Limb (tissue), 2 donors: ENCODE data around the gene SLC22A1.
"Not testable (repeated sequence)": the region's sequence is repeated elsewhere in the genome, so short reads cannot be mapped to it uniquely, and the experiment has no call there.

Experiments used
- DNase-seq, 2 donors: peaks; one replicate each; pipeline ENCODE4 v3.0.0-alpha.2; 2016; ENCODE audit errors: extremely low spot score in 2 of 2

Gene SLC22A1

GRCh38 chr6:160121558-160121957 lies at the start of gene SLC22A1:
Gene SLC22A1 (plus strand): TSS chr6:160121815. CDS start chr6:160121936, 121 bp downstream.
- DNase-seq: no peak

DNA sequence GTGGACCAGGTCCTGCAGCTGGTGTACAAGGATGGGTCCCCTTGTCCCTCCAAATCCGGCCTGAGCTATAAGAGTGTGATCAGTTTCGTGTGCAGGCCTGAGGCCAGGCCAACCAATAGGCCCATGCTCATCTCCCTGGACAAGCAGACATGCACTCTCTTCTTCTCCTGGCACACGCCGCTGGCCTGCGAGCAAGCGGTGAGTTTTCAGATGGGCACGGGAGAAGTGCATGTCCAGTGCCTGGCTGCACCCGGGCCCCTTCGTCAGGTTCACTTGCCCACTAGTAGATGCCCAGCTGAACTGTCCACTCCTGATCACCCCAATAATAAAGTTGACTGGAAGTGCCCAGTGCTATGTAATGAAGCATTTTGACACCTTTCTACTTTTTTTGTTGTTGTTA lies 48.3 kb upstream of the SLC22A1 start:
- DNase-seq: no peak

DNA sequence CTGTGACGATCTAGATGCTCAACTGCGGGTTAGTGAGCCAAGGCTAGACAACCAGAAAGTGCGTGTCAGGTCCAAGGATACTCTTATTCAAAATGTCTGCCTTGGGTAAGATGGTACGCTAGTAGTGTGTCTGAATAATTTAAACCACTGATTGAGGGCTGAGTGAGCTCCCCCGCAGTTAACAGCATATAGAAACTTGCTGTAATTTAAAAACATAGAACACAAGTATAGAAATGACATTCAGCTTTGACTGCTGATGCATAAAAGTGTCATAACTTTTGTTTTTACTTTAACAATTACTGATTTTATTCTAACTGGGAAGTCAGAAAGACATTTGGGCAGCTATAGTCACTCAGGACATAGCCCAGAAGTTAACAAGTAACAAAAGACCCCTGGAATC lies 45.6 kb upstream of the SLC22A1 start:
- no peak for DNase-seq

DNA sequence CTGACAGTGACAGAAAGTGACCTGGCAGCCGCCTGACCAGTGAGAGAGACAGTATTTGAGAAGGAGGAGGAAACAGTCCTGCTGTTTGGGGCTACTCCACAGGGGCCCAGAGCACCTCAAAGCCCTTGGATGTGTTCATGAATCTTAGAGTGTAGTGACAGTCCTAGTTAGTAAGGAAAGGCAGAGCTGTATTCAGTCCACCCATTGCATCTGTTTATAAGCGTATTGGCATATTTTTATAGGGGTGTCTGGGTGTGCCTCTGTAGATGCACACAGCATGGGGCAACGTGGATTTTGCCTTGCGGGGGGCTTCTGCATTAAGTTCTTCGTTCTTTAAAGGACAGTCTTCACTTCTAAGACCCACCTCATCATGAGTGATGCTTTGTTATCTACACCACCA lies 44.6 kb upstream of the SLC22A1 start:
- no peak for DNase-seq

GRCh38 chr6:160077526-160077925 lies 44.1 kb upstream of the SLC22A1 start:
- no peak for DNase-seq

DNA sequence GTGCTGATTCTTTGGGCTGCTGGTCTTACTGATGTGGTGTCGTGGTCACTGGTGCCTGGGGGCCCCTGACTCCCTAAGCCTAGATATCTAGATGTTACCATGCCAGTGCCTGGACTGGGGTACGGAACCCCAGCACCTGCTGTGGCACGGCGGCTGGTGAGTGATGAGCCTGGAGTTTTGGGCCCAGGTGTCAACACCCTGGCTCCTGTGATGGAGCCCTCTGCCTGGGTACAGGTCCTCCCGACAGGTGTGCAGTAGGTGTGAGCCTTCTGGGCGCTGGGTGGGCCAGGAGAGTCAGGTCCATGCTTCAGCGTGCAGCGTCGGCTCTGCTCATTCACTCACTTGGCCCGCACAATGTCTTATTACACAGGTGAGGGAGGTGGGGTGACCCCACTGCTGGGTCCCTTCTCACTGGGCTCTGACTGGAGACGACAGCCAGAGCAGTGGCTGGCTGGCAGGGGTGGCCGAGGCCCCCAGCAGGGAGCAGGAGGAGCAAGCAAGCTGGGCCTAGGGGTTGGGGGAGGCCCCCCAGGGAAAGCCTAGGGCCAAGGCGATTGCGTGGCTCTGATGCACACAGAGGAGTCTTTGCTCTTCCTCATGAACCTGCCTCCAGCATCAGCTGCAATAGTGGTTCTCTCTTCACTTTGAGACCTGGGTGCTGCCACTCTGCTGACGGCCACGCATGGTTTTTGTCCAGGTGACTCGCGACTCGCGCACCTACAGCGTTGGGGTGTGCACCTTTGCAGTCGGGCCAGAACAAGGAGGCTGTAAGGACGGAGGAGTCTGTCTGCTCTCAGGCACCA lies 42.5 kb upstream of the SLC22A1 start:
- DNase-seq: no peak

GRCh38 chr6:160079686-160080043 lies 42.0 kb upstream of the SLC22A1 start:
- DNase-seq: no peak

GRCh38 chr6:160080097-160080496 lies 41.5 kb upstream of the SLC22A1 start:
- DNase-seq: no peak

GRCh38 chr6:160081398-160081797 lies 40.2 kb upstream of the SLC22A1 start:
- no peak for DNase-seq

- DNase-seq: no peak
These were observed 39.0 kb upstream of the SLC22A1 start for GRCh38 chr6:160082627-160083026.

DNA sequence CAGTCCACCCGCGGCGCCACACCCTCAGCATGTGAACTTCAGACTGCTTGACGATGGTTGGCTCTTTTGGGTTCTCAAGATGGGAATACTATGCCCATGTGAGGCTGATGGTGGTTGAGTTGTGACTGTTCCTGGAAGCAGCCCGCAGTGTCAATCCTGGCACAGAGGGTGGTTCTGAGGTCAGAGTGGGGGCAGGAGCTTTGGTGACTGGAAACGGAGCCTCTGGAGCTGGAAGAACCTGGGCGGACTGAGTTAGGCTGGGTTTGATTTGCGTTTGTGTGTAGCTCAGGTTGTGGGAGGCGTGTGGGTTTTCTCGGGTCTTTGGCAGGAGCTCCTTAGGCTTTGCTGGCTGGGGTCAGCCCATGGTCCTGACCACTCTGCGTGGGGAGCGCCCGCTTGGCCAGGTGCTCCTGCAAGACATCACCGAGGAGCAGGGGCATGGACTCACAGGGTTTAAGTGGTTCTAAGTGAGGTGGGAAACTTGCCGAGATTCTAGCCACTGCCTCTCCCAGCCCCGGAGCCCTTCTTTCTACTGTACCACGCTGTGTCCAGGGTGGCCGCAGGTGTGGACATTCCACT lies 37.3 kb upstream of the SLC22A1 start:
- no peak for DNase-seq

DNA sequence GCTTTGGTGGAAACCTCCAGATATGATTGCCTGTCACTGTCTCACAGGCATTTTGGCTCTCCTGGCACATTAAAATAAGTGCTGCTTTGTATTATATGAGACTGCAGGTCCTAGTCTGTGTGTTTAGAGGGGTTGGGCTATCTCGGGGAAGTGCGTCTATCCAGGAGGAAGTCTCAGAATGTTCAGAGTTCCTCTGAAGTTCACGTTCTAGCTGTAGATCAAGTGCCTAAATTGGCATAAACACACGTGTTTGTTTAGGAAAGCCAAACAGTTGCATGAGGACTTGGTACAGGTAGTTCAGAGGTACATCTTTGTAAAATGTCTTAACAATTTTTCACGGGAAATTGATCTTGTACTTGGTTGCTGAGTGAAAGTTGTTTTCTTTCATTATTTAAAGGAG lies 36.4 kb upstream of the SLC22A1 start:
- DNase-seq: no peak

- no peak for DNase-seq
These were observed 35.7 kb upstream of the SLC22A1 start for GRCh38 chr6:160085713-160086505.

- no peak for DNase-seq
These were observed 34.9 kb upstream of the SLC22A1 start for GRCh38 chr6:160086754-160087153.

DNA sequence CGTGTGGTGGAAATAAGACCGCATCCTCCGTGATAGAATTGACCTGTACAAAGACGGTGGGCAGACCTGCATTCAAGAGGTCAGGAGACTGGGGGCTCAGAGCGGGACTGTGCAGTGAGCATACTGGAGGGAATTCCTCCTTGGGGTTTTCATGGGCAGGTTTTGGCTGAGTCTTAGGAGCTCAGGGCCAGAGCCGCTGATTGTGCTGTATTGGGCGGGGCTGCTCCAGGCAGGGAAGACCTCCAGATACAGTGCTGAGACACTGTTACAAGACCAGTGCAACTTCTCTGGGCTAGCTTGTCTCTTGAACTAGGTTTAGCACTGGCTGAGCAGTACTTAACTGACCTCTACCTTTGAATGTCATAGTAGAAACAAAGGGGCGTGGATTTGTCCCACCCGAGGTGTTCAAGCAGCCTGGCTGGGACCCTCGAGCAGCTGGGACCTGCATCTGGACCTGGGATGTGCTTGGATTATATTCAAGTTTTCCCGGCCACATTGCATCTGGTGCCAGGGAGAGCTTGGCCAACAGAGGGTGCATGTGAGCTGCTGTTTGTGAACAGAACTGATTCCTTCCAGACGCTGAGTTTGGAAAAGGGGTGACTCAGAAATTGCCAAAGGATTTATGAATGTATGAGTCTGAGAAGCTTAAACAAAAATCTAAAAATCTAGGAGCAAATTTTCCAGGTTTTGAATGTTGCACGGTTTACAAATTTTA lies 33.4 kb upstream of the SLC22A1 start:
- peak; percentile 73 to 78 for DNase-seq

DNA sequence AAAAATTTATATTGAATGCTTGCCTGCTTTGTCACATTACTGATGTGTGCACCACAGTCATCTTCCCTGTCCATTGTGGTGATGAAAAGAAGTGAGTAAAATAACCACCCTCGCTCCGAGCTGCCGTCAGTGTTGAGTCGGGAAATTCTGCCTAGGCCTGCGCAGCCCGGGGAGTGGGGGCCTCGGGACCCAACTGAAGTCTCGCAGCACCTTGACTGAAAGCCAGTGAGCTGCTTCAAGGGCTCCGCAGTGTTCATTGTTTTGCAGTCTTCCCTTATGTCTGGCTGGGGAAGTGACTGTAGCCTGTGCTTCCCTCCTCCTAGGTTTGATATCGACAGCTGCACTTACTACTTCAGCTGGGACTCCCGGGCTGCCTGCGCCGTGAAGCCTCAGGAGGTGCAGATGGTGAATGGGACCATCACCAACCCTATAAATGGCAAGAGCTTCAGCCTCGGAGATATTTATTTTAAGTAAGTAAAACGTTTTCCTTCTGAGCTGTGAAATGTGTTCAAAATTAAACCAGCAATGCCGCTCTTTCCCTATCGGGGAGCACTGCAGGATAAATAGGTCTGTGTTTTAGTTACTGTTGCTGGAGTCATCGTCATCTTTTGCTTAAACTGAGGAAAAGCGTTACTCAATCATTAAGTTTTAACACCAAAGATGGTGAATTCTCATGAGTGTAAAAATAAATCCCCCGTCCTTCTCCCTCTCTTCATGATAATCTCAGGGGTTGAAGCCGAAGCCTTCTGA lies 32.7 kb upstream of the SLC22A1 start:
- no peak for DNase-seq

DNA sequence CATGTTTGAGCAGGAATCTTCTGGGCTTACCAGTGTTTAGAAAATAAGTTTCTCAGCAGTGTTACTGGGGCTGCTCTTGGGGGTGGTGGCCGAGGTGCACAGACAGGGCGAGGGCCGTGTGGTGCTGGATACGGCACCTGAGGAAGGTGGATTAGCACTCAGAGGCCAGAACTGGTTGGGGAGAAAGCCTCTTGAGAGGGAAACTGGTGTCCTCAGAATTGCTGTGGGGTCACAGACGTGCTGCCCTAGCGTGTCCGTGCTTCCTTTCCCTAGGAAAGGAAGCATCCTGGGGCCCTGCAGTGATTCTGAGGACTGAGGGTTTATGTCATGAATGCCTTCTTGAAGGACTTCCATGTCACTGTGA lies 32.1 kb upstream of the SLC22A1 start:
- DNase-seq: no peak

DNA sequence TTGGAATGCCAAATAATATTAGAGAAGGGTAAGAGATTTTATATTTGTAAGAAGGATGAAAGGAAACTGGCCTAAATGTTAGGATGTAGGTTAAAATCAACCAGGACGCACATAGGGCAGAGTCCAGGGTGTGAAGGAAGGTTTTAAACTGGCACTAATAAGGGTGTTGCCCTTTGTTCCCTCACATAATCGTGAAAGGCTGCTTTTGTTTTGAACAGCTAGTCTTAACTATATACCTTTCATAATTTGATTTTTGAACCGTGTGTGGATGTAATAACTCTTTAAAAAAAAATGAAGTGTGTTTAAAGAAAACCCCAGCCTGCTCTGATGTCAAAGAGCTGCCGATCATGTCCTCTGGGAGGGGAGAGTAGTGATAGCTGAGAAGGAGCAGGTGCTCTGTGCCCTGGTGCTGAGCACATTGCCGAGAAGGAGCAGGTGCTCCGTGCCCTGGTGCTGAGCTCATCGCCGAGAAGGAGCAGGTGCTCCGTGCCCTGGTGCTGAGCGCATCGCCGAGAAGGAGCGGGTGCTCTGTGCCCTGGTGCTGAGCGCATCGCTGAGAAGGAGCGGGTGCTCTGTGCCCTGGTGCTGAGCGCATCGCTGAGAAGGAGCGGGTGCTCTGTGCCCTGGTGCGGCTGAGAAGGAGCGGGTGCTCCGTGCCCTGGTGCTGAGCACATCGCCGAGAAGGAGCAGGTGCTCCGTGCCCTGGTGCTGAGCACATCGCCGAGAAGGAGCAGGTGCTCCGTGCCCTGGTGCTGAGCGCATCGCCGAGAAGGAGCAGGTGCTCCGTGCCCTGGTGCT lies 31.0 kb upstream of the SLC22A1 start:
- DNase-seq: not testable (repeated sequence)

DNA sequence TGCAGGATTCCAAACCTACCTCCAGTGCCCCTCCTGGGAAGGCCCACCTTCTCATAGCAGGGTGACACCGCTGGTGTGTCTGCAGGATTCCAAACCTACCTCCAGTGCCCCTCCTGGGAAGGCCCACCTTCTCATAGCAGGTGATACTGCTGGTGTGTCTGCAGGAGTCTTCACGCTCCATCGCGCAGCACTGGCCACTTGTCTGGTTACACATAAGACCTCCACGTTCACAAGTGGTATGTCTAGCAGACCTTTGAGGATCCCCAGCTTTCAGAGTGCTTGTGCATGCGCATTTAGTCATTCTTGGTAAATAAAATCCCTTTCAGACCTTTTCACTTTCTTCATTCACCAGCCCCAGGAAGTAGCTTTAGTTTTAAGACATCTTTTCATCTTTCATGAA lies 29.4 kb upstream of the SLC22A1 start:
- not testable (repeated sequence) for DNase-seq

DNA sequence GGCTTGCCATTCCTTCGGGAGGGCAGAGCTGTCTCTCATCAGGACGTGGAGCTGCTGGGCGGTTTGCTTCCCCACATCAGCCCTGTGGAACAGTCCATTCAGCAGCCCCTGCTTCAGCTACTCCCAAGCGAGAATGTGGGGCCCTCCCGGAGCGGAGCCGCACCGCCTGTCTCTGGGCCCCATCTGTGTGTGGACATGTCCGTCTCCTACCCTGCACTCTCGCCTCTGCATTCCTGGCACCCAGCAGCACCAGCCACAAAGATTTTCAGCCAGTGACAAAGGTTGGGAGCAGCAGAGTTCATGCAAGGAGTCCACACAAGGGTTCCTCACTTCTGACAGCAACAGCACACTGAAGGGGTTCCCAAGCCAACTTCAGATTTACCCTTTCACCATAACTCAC lies 29.0 kb upstream of the SLC22A1 start:
- DNase-seq: no peak
